SK-N-SH (cell line): Measurements from ENCODE around the gene CHMP1B.

Experiments used
- CTCF ChIP-seq: fragments of 200-600 bp; sonication (generic); IDR thresholded peaks from 2 replicates; pipeline ENCODE4 v1.6.1; 2017; ENCODE audit warnings: antibody characterized with exemption, mild to moderate bottlenecking, moderate library complexity
- MXI1 ChIP-seq: IDR thresholded peaks from 2 replicates; pipeline ENCODE4 v1.6.1; 2012; ENCODE audit warnings: mild to moderate bottlenecking, low read depth, low read length, improper control_type of control experiment
- RFX5 ChIP-seq: IDR thresholded peaks from 2 replicates; pipeline ENCODE4 v1.6.1; 2012; ENCODE audit warnings: mild to moderate bottlenecking, improper control_type of control experiment, low read length

GRCh38 chr18:11889284-11889683 lies 38.1 kb downstream of the CHMP1B start:
- TF ChIP-seq CTCF (no peak), RFX5 (no peak), MXI1 (no peak)
